MM.1S (cell line): ENCODE data around the gene ROBO2.

Experiments
- EZH2 ChIP-seq: fragments of 300-600 bp; sonication (generic); optimal IDR thresholded peaks from 2 replicates; pipeline ENCODE3; 2017; ENCODE audit warnings: low read depth, mild to moderate bottlenecking, antibody characterized with exemption, low read length, mixed read lengths
- EZH2phosphoT487 ChIP-seq: fragments of 300-600 bp; sonication (generic); IDR thresholded peaks from 2 replicates; pipeline ENCODE4 v1.6.1; 2018; ENCODE audit warnings: antibody characterized with exemption, low read length
- TF ChIP-seq, protein P1 (sequence below): fragments of 300-600 bp; sonication (generic); IDR thresholded peaks from 2 replicates; pipeline ENCODE4 v1.5.1; 2016; ENCODE audit warnings: antibody characterized with exemption, low read length, mixed read lengths

DNA sequence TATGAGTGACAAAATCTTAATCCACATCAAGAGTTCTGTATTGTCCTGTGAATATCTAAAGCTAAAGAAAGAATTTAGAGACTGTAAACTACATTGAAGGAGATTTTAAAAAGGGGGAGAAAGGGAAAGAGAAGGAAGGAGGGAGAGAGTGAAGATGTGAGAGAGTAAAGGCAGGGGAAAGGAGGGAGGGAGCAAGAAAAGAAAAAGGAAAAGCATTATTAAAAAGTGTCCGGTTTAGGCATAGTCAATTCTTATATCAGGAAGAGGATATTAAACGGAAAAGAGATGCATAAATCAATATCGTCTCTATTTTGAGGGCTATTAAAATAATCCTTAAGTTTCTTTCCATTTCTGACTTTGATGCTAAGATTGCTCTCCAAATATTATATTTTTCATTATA lies 332.1 kb downstream of the ROBO2 start:
- TF ChIP-seq, protein P1, sequence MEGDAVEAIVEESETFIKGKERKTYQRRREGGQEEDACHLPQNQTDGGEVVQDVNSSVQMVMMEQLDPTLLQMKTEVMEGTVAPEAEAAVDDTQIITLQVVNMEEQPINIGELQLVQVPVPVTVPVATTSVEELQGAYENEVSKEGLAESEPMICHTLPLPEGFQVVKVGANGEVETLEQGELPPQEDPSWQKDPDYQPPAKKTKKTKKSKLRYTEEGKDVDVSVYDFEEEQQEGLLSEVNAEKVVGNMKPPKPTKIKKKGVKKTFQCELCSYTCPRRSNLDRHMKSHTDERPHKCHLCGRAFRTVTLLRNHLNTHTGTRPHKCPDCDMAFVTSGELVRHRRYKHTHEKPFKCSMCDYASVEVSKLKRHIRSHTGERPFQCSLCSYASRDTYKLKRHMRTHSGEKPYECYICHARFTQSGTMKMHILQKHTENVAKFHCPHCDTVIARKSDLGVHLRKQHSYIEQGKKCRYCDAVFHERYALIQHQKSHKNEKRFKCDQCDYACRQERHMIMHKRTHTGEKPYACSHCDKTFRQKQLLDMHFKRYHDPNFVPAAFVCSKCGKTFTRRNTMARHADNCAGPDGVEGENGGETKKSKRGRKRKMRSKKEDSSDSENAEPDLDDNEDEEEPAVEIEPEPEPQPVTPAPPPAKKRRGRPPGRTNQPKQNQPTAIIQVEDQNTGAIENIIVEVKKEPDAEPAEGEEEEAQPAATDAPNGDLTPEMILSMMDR = no peak
- TF ChIP-seq EZH2 (no peak), EZH2phosphoT487 (no peak)
